Neuronal stem cell (in vitro differentiated cells): ENCODE measurements around the gene FAM168B.

Experiments used
- DNase-seq: peaks from one replicate; pipeline ENCODE4 v3.0.0-alpha.2; 2013; ENCODE audit warnings: low spot score
- H2AFZ ChIP-seq: one replicate; pipeline ENCODE4 v1.6.1; 2013; ENCODE audit warnings: mild to moderate bottlenecking, low read length, inconsistent platforms
- H2AK5ac ChIP-seq: 2 replicates; pipeline ENCODE4 v1.6.1; 2013; ENCODE audit warnings: low read depth, mild to moderate bottlenecking, inconsistent platforms, low read length, moderate library complexity, mixed read lengths
- H2BK120ac ChIP-seq: 2 replicates; pipeline ENCODE4 v1.6.1; 2013; ENCODE audit warnings: low read depth, mild to moderate bottlenecking, inconsistent platforms, low read length, moderate library complexity, mixed read lengths
- H2BK12ac ChIP-seq: one replicate; pipeline ENCODE4 v1.6.1; 2013; ENCODE audit warnings: low read length, inconsistent platforms
- H2BK15ac ChIP-seq: 2 replicates; pipeline ENCODE4 v1.6.1; 2013; ENCODE audit warnings: mild to moderate bottlenecking, low read length, inconsistent platforms, mixed read lengths
- H2BK5ac ChIP-seq: one replicate; pipeline ENCODE4 v1.6.1; 2013; ENCODE audit warnings: inconsistent platforms, mild to moderate bottlenecking, low read length, moderate library complexity
- H3K14ac ChIP-seq: one replicate; pipeline ENCODE4 v1.6.1; 2013; ENCODE audit warnings: low read length, inconsistent platforms
- H3K18ac ChIP-seq: 2 replicates; pipeline ENCODE4 v1.6.1; 2013; ENCODE audit warnings: low read length, inconsistent platforms
- H3K23ac ChIP-seq: 2 replicates; pipeline ENCODE4 v1.6.1; 2013; ENCODE audit warnings: low read depth, mild to moderate bottlenecking, mixed read lengths, low read length, inconsistent platforms; ENCODE audit not compliant: poor library complexity
- H3K27ac ChIP-seq: replicated peaks from 3 replicates; pipeline ENCODE4 v1.5.1; 2013; ENCODE audit warnings: low read length, inconsistent platforms
- H3K27me3 ChIP-seq, 3 experiments: 2 replicates each; pipeline ENCODE4 v1.6.1; 2013; ENCODE audit warnings: low read length in 3 of 3, mild to moderate bottlenecking in 2 of 3, inconsistent platforms in 1 of 3, low read depth in 1 of 3, mixed read lengths in 1 of 3, moderate library complexity in 1 of 3; ENCODE audit not compliant: control insufficient read depth in 3 of 3, insufficient read depth in 3 of 3
- H3K36me3 ChIP-seq, 2 donors: replicated peaks in 1 of 2; 2 replicates each; pipeline ENCODE4 v1.6.1; 2013; ENCODE audit warnings: low read length in 2 of 2; ENCODE audit not compliant: control insufficient read depth in 2 of 2, insufficient read depth in 2 of 2
- H3K4ac ChIP-seq: 2 replicates; pipeline ENCODE4 v1.6.1; 2013; ENCODE audit warnings: inconsistent platforms, mild to moderate bottlenecking, low read length, moderate library complexity
- H3K4me1 ChIP-seq, 2 donors: 1 replicate in 1 of 2; 2 replicates in 1 of 2; pipeline ENCODE4 v1.6.1; 2013; ENCODE audit warnings: low read length in 2 of 2, low read depth in 1 of 2; ENCODE audit not compliant: control insufficient read depth in 2 of 2, insufficient read depth in 1 of 2
- H3K4me2 ChIP-seq: one replicate; pipeline ENCODE4 v1.6.1; 2013; ENCODE audit warnings: mild to moderate bottlenecking, low read length, inconsistent platforms; ENCODE audit not compliant: insufficient read depth, poor library complexity, severe bottlenecking
- H3K4me3 ChIP-seq, 2 donors: 2 replicates each; pipeline ENCODE4 v1.5.1; 2013; ENCODE audit warnings: low read length in 2 of 2, mild to moderate bottlenecking in 2 of 2, inconsistent platforms in 1 of 2, moderate library complexity in 1 of 2
- H3K79me1 ChIP-seq: one replicate; pipeline ENCODE4 v1.6.1; 2013; ENCODE audit warnings: low read depth, mild to moderate bottlenecking, inconsistent platforms, low read length, moderate library complexity
- H3K9ac ChIP-seq: one replicate; pipeline ENCODE4 v1.6.1; 2013; ENCODE audit warnings: mild to moderate bottlenecking, low read depth, low read length, inconsistent platforms; ENCODE audit not compliant: poor library complexity
- H3K9me3 ChIP-seq, 2 donors: replicated peaks in 1 of 2; 2 replicates each; pipeline versions ENCODE3 to v1.6.1; 2013; ENCODE audit warnings: low read length in 2 of 2, mild to moderate bottlenecking in 2 of 2, inconsistent platforms in 1 of 2, low read depth in 1 of 2, mixed read lengths in 1 of 2, moderate library complexity in 1 of 2; ENCODE audit not compliant: control insufficient read depth in 2 of 2, insufficient read depth in 1 of 2
- H4K8ac ChIP-seq: one replicate; pipeline ENCODE4 v1.6.1; 2013; ENCODE audit warnings: low read depth, mild to moderate bottlenecking, inconsistent platforms, low read length, moderate library complexity
- H4K91ac ChIP-seq: one replicate; pipeline ENCODE4 v1.6.1; 2013; ENCODE audit warnings: low read length, low read depth, mild to moderate bottlenecking, inconsistent platforms; ENCODE audit not compliant: poor library complexity
- WGBS, 2 donors: extraction: QIAGEN DNeasy Blood & Tissue Kit; methylation state at CpG; one replicate each; pipeline ENCODE4 v1.1.7; 2013; ENCODE audit warnings: missing lambda C conversion rate in 2 of 2, mixed read lengths in 1 of 2; ENCODE audit not compliant: insufficient read length in 2 of 2, insufficient replicate concordance in 1 of 2; ENCODE audit errors: extremely low coverage in 2 of 2; 5-methylcytosine and 5-hydroxymethylcytosine counted together

Gene FAM168B

DNA sequence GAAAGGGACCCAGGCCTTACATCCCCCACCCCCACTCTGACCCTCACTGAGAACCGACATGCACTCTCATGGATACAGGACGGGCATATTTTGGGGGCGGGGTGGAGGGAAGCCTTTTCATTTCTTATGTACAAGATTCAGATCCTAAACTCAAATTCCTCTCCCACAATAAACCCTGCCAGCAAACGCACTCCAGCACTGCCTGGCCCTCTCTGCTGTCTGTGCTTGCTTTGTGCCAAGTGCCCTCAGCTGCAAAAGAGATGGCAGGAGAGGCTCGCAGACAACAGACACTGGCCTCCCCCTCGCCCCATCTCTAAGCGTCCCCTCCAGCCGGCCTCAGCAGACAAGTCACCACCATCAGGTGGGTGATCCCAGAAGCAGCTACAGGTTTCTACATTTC is 42.4 kb downstream of the FAM168B start:
- Histone ChIP-seq H3K4ac (no peak overlapping the region), H3K79me1 (peaks cover 7% of the 10 kb centered on the region), H4K91ac (no peak overlapping the region), H3K9ac (no peak overlapping the region), H2AFZ (no peak overlapping the region), H3K36me3 (peaks cover 54 to 100% of the 10 kb centered on the region in 2 donors), H3K4me2 (no peak overlapping the region), H3K23ac (no peak overlapping the region), H3K27ac (no peak overlapping the region), H3K9me3 (no peaks in the 10 kb centered on the region), H4K8ac (no peak overlapping the region), H2BK5ac (no peak overlapping the region), H3K27me3 (no peaks in the 10 kb centered on the region), H3K4me3 (no peak overlapping the region), H2AK5ac (no peak overlapping the region), H2BK120ac (no peak overlapping the region), H3K14ac (no peak overlapping the region), H3K4me1 (no peaks in the 10 kb centered on the region), H2BK15ac (no peak overlapping the region), H3K18ac (no peak overlapping the region), H2BK12ac (no peak overlapping the region)
- no peak for DNase-seq
- WGBS, 2 donors: no CpG with 5 or more reads among the region's 8 CpGs

DNA sequence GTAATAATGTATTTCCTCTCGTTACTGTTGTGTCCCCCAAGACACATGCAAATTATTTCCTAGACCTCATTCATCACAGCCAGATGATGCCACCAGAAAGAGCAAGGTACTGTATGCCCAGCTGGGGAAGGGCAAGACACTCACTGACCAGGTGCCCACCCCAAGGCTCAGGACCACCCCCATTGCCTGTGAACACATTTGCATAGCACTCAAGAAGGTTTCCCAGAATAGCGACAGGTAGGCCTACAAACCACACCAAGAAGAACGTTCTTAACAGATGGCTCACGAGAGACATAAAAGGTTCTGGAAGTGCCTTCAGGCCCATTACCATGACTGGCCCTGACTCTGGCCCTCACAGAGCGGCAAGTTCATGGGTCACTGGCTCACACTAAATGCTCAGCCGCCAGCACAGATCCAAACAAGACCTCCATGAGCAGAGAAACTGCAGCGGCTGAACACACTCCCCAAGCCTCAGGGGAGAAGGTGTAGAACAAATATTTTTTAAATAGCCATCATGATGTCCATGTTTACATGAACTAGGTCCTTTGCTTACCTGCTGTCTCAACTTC is 44.0 kb downstream of the FAM168B start:
- WGBS, 2 donors: no CpG with 5 or more reads among the region's 7 CpGs

DNA sequence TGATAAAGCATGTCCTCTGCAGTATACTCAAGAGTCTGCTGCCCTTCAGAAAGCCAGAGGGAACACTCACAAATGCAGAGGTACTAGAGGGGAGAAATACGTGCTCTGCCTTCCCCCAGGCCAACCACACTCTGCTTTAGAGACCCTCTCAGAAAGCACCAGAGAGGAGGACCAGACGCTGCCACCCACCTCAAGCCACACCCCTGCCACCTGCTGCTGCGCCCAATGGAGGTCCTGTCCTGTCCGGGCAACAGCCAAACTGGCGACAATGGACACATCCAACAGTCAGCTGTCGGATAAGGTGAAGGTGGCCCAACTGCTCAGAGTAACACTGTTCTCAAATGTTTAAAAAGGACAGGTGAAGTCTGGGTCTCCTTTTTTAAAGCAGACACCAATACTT is 44.6 kb downstream of the FAM168B start:
- H3K27ac ChIP-seq: no peak overlapping the region
- H4K8ac ChIP-seq: no peak overlapping the region
- H3K4ac ChIP-seq: no peak overlapping the region
- no peak overlapping the region for H3K4me2 ChIP-seq
- WGBS, 2 donors: no CpG with 5 or more reads among the region's 6 CpGs
- H3K9ac ChIP-seq: peak overlapping the region; percentile 50
- H3K27me3 ChIP-seq: no peaks in the 10 kb centered on the region
- H3K9me3 ChIP-seq: no peaks in the 10 kb centered on the region
- no peak overlapping the region for H2BK12ac ChIP-seq
- H4K91ac ChIP-seq: no peak overlapping the region
- H2BK120ac ChIP-seq: no peak overlapping the region
- H3K79me1 ChIP-seq: no peaks in the 10 kb centered on the region
- no peak overlapping the region for H2AK5ac ChIP-seq
- H3K4me1 ChIP-seq: no peaks in the 10 kb centered on the region
- H2BK15ac ChIP-seq: no peak overlapping the region
- H3K14ac ChIP-seq: no peak overlapping the region
- H2AFZ ChIP-seq: no peak overlapping the region
- H3K18ac ChIP-seq: no peak overlapping the region
- no peak overlapping the region for H3K4me3 ChIP-seq
- H3K36me3 ChIP-seq: peaks cover 38 to 79% of the 10 kb centered on the region in 2 donors
- H3K23ac ChIP-seq: no peak overlapping the region
- DNase-seq: no peak
- H2BK5ac ChIP-seq: no peak overlapping the region

More for the DNA sequence above, 44.0 kb downstream of the FAM168B start:
- H3K4me3 ChIP-seq: no peak overlapping the region
- H2AFZ ChIP-seq: no peak overlapping the region
- H4K8ac ChIP-seq: no peak overlapping the region
- H2BK5ac ChIP-seq: no peak overlapping the region
- peaks cover 39 to 85% of the 10 kb centered on the region in 2 donors for H3K36me3 ChIP-seq
- no peak overlapping the region for H2BK15ac ChIP-seq
- H3K18ac ChIP-seq: no peak overlapping the region
- H3K9ac ChIP-seq: no peak overlapping the region
- H3K9me3 ChIP-seq: no peaks in the 10 kb centered on the region
- no peak overlapping the region for H3K14ac ChIP-seq
- H2BK12ac ChIP-seq: no peak overlapping the region
- no peak overlapping the region for H3K27ac ChIP-seq
- H3K4me2 ChIP-seq: no peak overlapping the region
- no peak overlapping the region for H2AK5ac ChIP-seq
- H3K23ac ChIP-seq: no peak overlapping the region
- no peak overlapping the region for H4K91ac ChIP-seq
- no peak overlapping the region for H3K4ac ChIP-seq
- H3K27me3 ChIP-seq: no peaks in the 10 kb centered on the region
- no peaks in the 10 kb centered on the region for H3K4me1 ChIP-seq
- no peak overlapping the region for H2BK120ac ChIP-seq
- H3K79me1 ChIP-seq: no peaks in the 10 kb centered on the region
- DNase-seq: no peak

DNA sequence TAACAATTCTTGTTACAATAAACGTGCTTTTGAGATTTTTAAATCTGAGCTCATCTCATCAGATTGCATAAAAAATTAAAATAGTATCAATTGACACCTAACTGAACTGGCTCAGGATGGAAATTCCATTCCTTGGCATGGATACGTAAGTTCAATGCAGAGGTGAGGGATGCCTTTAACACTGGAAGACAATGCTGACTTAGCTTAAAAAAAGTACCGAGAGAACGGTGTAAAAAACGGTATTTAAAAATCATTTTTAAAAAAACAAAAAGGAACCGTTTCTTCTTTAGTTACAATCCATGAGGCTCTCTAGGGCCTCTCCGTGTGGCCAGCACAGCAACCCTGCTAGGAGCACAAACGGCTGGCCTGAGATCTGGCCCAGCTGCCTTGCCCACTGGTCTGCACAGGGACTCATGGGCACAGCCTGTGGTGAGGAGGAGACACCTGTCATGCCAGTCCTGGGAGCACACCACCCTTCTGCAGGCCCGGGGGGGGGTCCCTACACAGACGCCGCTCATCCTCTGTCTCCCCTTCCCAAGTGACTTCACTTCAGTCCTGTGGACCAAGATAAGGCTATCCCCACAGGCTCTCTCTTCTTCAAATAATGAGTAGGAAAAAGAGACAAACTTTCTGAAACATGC is 45.2 kb downstream of the FAM168B start:
- no peaks in the 10 kb centered on the region for H3K27me3 ChIP-seq

More for the DNA sequence above, 45.2 kb downstream of the FAM168B start:
- Histone ChIP-seq H3K9me3 (no peaks in the 10 kb centered on the region), H3K4me3 (no peak overlapping the region), H3K4me1 (no peaks in the 10 kb centered on the region), H2BK12ac (no peak overlapping the region), H3K18ac (no peak overlapping the region), H3K4ac (no peak overlapping the region), H2BK120ac (no peak overlapping the region), H3K23ac (no peak overlapping the region), H3K14ac (no peak overlapping the region), H2BK5ac (no peak overlapping the region), H2AFZ (no peak overlapping the region), H3K27ac (no peak overlapping the region), H3K9ac (no peak overlapping the region), H4K91ac (no peak overlapping the region), H4K8ac (no peak overlapping the region), H2AK5ac (no peak overlapping the region), H3K36me3 (peaks cover 38 to 73% of the 10 kb centered on the region in 2 donors), H3K79me1 (no peaks in the 10 kb centered on the region), H2BK15ac (no peak overlapping the region), H3K4me2 (no peak overlapping the region)
- WGBS, 2 donors: no CpG with 5 or more reads among the region's 11 CpGs
- DNase-seq: no peak
